Measurements from ENCODE around the gene SMIM44. TPM values are rescaled to one million over a fixed set of nuclear protein-coding genes. Genes with fewer than 3 reads are reported as not detected.
"Not testable (repeated sequence)": the region's sequence is repeated elsewhere in the genome, so short reads cannot be mapped to it uniquely, and the experiment has no call there.

The SMIM44 gene
- total RNA-seq, 1 experiment from 2014 or later: not detected

DNA sequence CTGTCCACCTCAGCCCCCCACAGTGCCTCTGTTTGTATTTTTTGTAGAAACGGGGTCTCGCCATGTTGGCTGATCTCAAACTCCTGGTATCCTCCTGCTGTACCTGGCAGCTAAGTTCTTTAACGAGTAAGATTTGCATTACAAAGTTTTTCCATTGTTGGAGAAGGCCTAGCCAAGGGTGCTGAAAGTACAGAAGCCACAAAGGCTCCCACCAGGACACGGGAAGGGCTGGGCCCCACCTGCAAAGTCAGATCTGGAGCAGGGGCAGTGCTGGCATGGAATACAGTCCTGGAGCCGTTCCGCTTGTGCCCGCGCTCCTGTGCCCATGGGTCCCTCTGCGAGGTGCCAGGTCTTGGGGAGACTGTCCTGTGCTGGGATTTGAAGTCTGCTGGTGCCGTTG, 35.0 kb upstream of the SMIM44 start:
- no peak for DNase-seq (ENCODE audit: low spot score)

DNA sequence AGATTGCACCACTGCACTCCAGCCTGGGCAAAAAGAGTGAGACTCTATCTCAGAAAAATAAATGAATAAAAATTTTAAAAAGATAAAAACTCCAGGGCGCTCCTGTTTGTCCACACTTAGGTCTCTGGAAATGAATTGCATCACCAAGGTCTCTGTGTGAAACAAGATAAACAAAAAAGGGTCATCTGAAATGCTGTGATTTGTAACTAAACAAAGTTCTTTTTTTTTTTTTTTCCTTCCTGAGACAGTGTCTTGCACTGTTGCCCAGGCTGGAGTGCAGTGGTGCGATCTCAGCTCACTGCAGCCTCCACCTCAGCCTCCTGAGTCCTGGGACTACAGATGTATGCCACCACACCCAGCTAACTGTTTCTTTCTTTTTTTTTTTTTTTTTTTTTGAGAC, 34.4 kb upstream of the SMIM44 start:
- DNase-seq (ENCODE audit: low spot score): no peak

DNA sequence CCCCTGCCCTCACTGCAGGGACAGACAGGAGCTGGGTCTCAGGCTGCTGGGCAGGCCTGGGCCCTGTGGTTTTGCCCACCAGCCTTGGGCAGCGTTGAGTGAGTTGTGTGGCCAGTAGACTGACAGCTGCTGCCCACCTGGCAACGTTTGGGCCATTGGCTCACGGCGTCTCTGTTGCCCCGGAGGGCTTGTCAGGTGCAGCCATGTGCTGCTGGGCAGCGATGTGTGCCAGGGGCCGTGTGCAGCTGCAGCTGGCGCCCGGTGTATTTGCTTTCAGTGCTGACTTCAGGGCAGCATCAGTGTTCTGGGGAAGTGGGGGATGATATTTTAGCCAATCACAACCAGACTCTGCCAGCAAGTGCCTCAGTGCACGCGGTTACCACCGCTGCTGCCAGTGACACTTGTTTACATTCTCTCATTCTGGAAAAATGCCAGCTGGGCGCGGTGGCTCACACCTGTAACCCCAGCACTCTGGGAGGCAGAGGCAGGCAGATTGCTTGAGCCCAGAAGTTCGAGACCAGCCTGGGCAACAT, 33.5 kb upstream of the SMIM44 start:
- DNase-seq (ENCODE audit: low spot score): no peak

DNA sequence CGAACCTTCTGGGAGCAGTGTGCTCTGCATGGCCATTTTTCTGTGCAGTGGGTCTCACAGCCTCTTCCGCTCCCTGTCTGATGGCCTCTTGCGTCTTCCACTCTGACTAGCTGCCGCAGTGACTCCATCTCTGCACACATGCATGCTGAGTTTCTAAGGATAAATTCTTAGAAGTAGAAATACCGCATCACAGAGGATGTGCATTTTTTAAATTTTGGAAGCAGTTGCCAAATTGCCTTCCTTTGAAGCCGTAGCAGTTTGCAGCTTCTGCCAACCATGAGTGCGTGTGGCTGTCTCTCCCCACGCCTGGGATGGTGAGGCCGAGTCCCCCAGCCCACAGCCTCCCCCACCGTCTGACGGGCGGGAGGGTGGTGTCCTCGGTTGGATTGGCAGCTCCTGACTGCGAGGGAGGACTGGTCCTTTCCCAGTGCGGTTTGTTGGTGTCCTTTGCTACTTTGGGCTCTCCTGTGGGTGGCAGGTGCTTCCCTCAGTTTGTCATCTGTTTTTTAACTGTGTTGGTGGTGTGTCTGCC, 32.7 kb upstream of the SMIM44 start:
- DNase-seq (ENCODE audit: low spot score): no peak

DNA sequence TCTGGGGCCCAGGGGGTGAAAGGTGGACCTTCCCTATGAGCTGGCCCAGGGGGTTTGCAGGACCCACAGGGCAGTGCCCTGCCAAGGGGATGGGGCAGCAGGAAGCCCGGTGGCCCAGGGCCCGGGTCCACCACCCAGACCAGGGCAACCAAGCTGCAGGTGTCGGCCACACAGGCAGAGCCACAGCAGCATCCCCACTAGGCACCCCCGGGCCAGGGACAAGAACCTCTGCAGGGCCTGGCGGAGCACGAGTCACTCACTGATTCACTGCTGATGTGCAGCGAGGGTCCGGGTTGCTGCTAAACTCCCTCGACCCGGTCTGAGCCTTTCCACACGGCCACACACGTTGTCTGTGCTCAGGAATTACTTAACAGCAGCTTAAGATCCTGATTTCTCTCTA, 31.7 kb upstream of the SMIM44 start:
- no peak for DNase-seq (ENCODE audit: low spot score)

DNA sequence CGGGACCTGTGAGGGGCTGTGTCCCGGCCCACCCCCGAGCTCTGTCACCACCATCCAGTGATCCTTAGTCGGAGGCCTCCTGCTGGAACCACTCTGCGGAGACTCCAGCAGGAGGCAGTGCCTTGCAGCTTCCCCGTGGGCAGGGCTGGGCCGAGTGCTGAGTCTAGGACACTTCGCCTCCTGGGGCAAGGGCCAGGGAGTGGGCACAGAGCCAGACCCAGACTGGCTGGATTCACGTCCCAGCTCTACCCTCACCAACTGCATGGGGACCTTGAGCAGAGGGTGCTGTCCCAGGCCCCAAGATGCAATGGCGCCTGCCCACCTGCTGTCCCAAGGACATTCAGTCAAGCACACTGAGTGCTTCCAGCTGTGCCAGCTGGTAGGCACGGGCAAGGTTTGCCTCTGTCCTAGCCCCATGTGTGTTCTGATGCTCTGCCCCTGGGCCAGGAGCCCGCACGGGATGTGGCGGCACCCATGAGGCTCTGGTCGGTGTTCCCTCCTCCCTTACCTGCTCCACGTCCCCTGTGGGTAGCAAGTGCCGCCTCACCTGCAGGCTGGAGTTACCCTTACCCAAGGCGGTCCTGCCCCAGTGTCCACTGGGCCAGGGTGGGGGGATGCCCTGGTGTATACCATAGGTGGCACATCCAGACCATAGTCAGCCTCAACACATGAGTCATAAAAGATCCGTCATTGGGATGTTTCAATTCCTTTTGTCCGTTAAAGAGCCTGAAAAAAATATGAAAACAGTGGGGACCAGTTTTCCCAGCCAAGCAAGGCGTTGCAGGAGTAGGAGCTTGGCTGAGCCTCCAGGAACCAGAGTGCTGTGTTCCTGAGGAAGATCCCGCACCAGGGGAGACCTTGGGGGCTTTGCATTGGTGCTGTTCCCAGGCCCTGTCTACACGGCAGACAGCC, 30.2 kb upstream of the SMIM44 start:
- no peak for DNase-seq (ENCODE audit: low spot score)

DNA sequence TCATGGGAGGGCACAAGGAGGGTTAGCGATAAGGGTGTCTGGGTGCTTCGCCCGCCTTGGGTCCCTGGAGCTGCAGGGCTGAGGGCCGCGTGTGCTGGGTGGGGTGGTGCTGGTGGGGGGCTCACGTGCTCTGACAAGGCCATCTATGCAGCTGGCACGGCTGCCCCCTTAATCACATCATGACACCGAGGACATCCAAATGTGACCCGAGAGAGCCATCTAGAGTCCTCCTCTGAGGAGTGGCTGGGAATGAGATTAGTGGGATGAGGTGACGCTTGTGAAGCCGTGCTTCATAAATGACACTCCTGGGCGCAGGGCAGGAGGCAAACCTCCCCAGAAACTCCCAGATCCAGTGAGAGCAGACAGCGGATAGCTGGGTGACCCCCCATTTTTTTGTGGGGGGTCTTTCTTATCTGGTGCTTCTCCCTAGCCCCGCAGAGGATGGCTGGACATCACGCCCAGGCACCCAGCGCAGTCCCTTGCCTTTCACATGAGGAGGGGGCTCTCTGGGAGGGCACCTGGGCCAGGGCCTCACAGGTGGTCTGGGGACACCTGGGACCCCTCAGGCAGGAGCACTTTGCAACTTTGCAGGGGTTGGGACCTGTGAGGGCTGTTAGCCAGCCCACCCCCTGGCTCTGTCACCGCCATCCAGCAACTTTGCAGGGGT, 29.5 kb upstream of the SMIM44 start:
- DNase-seq (ENCODE audit: low spot score): no peak

DNA sequence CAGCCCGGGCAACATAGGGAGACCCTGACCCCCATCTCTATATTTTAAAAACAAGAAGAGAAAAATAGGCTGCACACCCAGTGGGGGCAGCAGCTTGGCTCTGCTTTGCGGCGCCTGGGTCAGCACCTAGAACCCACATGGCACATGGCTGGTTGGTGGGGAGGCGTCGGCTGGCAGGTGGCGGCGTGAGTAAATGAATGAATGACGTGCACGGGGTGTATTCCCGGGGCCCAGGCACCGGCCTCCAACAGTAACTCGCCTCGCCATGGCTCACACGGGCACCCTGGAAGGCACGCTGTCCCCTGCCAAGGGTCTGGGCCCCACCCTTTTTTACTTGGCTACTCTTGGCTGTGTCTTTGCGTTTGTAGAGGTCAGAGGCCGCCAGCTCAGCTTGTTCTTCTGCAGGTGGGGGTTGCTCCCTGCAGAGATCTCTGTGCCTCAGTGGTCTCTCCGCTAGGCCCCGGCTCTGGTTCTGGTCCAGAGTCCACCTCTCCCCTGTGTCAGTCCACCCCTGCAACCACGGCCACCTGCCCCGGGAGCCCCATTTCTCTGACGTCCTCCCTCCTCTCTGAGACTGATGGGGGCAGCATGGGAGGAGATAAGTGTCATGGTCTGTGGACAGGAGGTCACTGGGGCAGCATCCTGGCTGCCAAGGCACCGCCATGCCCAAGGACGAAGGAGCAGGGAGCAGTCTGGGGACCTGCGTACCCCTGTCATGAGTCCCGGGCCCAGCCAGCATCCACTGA, 28.4 kb upstream of the SMIM44 start:
- DNase-seq (ENCODE audit: low spot score): no peak

DNA sequence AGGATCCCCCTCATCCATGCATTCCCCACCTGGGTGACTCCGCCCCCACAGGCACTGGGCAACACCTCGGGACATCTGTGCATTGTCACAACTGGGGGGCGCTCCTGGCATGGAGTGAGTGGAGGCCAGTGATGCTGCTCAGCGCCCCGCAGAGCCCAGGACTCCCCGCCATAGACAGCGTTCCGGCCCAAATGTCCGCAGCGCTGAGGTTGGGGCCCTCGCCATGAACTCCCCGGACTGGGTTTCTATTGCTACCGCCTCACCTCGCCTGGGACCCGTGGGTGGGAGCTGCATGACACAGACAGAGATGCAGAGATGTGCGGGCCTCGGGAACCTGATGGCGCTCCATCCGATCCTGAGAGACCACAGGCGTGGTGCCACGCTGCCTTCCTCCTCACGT, 27.5 kb upstream of the SMIM44 start:
- DNase-seq (ENCODE audit: low spot score): no peak

DNA sequence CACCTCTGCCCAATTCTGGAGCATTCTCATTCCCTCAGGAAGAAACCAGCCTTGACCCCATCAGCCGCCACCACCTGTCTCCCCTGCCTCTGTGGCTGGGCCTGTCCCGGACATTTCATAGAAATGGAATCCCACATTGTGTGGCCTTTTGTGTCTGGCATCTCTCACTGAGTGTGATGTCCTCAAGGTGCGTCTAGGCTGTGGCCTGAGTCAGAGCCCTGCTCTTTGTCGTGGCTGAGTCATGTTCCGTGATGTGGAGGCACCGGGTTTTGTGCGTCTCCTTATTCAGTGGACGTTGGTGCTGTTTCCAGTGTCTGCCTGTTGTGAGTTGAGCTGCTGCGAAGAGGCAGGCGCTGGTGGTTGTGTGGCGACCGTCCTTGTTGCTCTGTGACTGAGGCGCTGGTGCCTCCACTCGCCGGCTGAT, 26.3 kb upstream of the SMIM44 start:
- DNase-seq (ENCODE audit: low spot score): no peak

DNA sequence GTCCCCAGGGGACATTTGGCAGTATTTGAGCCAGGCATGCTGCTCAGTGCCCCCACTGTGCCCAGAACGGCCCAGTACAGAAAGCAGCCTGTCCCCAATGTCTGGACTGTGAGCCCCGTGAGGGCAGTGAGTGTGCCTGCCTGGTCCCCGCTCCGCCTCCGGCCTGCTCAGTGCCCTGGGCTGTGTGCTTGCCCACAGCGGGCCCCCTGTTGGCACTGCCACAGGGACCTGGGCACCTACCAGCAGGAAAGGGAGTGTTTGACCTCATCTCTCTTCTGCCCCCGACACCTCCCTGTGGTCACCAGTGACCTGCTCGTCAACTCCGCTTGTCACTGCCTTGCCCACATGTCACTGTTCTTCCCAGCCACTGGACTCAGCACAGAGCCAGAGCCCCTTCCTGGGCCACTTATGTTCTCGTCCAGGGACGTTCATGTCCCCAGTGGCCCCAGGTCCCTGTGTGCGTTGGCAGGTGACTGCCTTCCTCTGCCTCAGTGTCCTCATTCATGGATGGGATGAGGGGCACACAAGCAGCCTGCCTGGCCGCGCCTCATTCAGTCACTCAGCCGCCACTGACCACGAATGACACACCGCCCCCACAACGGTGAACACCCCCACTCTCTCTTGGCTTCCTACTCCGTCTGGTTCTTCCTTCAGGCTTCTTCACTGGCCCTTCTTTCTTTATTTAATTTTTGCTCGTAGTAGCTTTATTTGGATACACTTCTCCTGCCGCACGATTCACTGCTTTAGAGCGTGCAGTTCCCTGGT, 25.7 kb upstream of the SMIM44 start:
- no peak for DNase-seq (ENCODE audit: low spot score)

DNA sequence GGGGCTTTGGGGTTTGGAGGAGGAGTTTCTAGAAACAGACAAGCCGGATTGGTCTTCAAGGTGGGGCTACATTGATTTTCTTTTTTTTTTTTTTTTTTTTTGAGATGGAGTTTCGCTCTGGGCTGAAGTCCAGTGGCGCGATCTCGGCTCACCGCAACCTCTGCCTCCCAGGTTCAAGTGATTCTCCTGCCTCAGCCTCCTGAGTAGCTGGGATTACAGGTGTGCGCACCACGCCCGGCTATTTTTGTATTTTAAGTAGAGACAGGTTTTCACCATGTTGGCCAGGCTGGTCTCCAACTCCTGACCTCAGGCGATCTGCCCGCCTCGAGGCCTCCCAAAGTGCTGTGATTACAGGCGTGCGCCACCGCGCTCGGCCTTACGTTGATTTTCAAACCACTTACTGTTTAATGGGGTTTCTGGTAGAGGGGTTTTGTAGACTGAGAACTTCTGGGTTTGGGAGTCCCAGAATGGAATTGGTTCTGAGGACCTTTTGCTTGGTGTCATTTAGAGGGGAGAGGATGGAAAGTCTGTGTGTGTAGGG, 24.9 kb upstream of the SMIM44 start:
- DNase-seq (ENCODE audit: low spot score): not testable (repeated sequence)

DNA sequence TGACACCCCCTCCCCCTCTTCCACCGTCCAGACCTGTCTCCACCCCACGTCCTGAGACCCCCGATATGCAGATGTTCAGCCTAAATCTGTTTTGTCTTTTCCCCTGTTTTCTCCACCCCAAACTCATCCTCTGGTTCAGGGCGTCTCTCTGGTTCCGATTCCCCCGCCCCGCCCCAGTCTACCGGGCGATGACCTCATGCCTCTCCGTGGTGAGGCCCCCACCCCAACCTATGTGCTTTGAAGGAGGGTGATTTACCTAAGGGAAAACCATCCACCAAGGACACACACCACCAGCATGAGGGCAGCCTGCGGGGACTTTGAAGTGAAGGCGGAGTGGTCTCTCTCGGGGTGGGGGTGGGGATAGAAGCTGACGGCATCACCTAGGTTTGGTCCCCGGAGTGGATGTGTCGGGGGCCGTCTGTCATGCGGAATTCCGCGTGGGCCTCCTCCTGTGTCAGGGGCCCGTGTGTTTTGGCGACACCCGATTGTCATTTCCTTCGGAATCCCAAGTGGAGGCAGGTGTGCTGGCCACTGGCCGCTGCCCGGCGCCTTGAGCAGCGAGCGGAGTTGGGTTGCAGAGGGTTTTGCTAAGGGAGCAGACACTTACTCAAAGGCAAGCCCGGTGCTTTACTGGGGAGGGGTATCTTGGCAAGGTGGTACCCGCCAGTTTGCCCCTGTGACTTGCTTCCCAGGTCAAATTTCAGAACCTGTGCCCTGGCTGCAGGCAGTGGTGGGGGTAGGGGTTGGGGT, 24.3 kb upstream of the SMIM44 start:
- no peak for DNase-seq (ENCODE audit: low spot score)

DNA sequence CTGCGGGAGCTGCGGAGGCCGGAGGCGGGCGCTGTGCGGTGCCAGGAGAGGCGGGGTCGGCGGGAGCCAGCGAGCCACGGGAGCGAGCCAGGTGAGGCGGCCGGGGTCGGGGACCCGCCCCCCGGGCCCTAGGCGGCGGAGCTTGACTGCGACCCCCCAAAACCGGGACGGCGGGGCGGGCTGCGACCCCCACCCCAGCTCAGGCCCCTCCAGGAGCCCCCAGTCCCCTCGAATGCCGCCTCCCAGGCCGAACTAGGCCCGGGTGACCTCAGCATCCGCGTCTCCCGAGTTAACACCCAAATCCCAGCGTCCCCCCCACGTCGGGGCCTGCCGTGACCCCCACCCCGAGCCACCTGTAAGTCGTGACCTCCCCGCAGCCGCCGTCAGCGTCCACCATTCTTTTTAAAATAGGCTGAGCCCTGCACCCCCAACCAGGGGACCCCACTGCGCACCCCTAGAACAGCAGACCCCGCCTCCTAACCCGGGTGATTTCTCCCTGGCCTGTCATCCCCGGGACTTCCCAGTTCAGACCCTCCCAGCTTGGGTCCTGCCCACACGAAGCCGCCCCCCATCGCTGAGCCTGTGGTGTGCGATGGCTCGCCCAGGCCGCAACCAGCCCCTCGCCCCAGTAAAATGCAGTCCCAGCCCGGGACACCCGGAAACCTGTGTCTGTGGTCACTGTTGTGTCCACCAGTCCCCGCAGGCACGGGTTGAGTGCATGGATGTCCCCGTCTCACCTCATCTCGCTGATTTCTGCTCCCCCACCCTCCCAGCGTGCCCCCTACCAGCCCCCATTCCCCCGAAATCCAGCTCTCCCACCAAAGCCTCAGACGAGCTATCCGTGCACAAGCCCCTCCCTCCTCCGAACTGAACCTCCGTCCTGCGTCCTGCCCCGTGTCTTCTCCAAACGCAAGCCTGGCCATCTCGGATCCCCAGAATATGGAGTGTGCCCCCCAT, 23.4 kb upstream of the SMIM44 start:
- no peak for DNase-seq (ENCODE audit: low spot score)

DNA sequence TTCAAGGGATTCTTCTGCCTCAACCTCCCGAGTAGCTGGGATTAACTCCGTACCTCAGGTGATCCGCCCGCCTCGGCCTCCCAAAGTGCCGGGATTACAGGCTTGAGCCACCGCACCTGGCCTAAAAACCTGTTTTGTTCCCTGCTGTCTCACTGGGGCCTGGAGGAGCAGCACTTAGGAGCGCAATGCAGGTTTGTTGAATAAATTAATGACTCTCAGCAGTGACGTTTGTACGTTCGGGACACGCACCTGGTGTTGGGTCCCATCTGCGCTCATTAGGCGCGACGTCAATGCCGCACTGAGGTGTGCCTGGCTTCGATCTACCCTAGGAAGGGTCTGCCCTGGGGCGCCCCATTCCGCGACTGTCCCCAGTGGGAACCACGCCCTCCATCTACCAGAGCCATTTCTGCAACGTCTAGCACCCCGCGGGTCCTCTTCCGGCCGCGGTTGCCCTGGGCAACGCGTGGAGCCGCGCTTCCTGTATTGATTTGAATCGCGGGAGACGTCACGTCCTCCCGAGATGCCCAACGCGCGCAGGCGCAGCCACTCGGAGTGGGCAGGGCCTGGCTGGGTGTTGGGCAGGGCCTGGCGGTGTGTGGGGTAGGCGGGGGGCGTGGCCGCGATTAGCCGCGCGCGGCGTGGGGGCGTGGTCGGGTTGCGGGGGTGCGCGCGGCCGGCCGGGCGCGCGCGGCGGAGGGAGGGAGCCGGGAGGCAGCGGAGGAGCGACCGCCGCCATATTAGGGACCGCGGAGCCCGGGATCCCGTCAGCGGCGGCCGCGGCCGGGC, 22.6 kb upstream of the SMIM44 start, which contains the start of gene FZR1:
FZR1 (plus strand) TSS at position 714 of the 786 bp plus-strand sequence. CDS start 16,679 bp downstream, outside the sequence.
- peak; percentile 97 for DNase-seq (ENCODE audit: low spot score)

DNA sequence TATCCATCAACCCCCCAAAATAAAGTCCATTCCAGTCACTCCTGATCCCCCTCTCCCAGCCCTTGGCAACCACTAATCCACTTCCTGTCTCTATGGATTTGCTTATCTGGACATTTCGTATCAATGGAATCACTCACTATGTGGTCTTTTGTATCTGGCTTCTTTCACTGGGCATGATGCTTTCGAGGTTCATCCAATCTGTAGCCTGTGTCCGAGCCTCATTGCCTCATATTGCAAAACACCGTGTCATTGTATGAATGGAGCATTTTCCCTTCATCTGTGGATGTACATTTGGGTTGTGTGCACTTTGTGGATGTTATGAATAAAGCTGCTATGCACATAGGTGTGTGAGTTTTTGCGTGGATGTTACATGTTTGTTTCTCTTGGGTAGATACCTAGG, 21.5 kb upstream of the SMIM44 start:
- no peak for DNase-seq (ENCODE audit: low spot score)

DNA sequence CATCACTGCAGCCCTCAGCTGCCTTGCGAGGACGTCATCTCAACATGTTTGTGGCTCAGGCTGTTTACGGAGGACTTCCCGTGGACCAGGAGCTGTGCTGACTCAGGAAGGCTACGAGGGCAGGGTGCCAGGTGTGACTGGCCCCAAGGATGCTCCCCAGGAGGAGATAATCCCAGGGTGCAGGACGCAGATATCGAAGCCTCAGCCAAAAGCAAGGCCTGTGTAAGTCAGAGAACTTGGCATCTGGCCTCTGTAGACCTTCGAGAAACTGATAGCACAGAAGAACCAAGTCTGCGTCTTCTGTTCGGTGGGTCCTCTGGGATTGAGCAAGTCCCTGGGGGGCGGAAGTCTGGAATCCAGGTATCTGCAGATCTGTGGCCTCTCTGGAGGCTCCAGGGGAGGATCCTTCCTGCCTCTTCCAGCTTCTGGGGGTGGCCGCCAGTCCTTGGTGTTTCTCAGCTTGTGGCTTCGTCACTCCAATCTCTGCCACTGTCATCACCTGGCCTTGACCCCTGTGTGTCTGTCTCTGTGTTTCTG, 19.9 kb upstream of the SMIM44 start:
- DNase-seq (ENCODE audit: low spot score): peak; percentile 81

DNA sequence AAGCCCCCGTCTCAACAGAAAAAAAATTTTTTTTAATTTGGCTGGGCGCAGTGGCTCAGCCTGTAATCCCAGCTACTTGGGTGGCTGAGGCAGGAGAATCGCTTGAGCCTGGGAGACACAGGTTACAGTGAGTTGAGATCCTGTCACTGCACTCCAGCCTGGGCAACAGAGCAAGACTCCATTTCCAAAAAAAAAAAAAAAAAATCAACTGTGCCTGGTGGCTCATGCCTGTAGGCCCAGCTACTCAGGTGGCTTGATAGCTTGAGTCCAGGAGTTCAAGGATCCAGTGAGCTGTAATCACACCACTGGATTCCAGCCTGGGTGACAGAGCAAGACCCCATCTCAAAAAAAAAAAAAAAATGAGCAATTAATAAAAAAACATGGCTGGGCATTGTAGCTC, 18.5 kb upstream of the SMIM44 start:
- DNase-seq (ENCODE audit: low spot score): no peak

All from H4 (cell line).